ENCODE results near the gene UBE2J2.
"Not testable (repeated sequence)": the region's sequence is repeated elsewhere in the genome, so short reads cannot be mapped to it uniquely, and the experiment has no call there.

The UBE2J2 gene

DNA sequence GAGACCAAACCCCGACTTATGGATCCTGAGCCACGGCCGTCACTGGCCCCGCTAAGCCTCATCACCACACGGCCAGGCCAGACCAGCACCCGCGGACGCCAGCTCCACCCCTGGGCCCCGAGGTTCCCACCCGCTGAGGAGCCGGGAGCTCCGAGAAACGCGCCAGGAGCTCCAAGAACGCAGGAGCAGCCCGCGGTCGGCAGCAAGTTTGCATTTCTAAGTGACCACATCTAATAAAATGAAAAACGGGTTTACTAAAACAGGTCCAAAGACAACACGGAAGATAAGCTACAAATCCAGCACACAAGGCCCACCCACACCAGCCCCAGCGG, 19.0 kb downstream of the UBE2J2 start:
- no peak for DNase-seq

GRCh38 chr1:1253972-1254666, 19.5 kb downstream of the UBE2J2 start:
- no peak for DNase-seq

DNA sequence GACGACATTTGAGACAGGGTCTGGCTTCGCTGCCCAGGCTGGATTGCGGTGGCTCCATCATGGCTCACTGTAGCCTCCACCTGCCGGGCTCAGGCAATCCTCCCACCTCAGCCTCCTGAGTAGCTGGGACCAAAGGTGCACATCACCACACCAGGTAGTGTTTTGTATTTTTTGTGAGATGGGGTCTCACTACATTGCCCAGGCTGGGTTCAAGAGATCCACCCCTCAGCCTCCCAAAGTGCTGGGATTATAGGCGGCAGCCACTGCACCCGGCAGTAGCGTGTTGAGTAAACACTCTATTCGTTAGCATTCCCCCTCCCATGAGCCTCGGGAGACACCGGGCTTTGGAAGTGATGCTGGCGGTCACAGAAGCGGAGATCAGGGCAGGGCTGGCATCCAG, 20.3 kb downstream of the UBE2J2 start:
- no peak for DNase-seq

DNA sequence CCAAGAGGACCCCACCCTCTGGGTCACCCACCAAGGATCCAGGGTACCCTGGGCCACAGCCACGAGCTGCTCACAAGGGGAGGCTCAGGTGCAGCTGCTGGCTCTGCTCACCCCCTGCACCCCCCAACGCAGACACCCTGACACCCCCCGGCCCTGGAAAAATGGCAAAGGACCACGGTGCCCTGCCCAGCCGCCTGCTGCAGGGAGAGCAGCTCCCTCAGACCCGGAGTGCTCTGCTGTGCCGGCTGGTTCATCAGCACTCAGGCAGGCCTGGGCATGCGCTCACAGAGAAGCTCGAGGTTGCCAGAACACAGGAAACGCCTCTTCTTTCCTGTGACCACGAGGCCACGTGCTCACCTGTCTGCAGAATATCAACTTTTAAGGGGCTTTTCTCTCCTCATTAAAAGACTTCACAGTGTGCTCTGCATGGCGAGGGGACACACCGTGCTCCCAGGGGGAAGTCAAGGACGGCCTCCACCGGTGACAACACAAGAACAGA, 22.8 kb downstream of the UBE2J2 start:
- DNase-seq: peak; percentile 63

DNA sequence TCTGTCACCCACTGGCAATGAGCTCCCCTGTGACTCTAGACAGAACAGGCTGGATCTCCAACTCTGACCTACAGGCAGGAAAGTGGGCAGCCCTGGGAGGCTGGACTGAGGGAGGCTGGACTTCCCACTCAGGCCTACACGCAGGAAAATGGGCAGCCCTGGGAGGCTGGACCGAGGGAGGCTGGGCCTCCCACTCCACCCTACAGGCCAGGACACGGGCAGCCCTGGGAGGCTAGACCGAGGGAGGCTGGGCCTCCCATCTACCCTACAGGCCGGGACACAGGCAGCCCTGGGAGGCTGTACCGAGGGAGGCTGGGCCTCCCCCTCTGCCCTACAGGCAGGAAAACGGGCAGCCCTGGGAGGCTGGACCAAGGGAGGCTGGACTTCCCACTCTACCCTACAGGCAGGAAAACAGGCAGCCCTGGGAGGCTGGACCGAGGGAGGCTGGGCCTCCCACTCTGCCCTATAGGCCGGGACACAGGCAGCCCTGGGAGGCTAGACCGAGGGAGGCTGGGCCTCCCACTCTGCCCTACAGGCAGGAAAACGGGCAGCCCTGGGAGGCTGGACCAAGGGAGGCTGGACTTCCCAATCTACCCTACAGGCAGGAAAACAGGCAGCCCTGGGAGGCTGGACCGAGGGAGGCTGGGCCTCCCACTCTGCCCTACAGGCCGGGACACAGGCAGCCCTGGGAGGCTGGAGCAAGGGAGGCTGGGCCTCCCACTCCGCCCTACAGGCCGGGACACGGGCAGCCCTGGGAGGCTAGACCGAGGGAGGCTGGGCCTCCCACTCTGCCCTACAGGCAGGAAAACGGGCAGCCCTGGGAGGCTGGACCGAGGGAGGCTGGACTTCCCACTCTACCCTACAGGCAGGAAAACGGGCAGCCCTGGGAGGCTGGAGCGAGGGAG, 25.4 kb downstream of the UBE2J2 start:
- not testable (repeated sequence) for DNase-seq

DNA sequence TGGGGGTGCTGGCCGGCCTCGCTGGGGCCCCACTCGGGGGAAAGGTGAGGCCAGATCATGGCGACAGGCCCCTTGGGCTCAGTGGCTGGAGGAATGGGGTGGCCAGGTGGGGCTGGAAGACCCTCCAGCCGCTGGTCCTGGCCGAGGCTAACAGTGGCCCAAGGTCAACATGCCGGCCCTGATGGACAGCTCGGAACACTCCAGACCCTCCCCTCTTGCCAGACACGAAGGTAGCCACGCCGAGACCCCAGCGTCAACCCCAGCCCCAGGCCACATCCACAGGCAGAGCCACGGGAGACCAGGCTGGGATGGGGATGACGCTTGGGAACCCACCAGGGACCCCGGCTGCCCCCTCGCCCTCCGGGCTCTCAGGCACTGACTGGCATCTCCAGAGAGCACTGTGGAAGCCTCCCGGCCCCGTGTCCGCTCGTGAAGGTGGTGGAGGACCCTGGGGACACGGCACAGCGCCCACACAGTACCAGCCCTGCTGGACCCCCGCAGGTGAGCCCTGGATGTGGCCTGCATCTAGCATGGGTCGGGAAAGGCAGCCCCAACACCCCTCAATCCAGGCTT, 26.2 kb downstream of the UBE2J2 start:
- DNase-seq: no peak

DNA sequence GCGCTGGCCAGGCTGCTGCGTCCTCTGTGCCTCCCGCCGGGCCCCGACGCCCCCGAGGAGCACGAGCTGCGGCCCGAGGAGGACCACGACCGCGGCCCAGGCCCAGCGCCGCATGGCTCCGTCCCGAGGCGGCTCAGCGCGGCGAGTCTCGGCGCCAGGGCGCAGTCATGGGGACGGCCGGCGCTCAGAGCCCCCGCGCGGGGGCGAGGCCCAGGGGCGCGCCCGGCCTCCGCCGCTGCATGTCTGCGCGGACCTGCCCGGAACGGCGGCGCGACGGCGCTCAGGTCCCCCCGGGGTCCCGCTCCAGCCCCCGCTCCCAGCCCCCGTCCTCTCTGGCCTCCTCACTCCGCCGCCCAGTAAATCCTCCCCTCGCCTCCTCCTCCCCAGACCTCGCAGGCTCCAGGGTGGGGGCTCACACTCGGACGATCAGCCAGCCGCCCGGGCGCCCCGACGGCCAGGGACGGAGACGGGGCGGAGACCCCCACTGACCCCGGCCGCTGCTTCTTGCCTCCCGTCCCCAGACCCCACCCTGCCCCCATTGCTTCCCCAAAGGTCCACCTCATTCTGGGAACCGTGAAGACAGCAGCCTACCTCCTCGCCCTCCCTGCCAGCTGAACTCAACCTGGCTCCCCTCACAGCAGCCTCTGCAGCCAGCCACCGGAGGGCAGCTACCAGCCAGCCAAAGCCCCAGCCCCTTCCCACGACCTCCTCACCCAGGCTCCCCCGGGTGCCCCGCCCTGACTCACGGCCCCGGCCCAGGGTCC, 26.9 kb downstream of the UBE2J2 start, which contains the start of gene C1QTNF12:
Gene C1QTNF12 (minus strand): TSS at position 146 of the 764 bp plus-strand sequence. CDS start 32 bp downstream, at position 114.
- no peak for DNase-seq

- no peak for DNase-seq
Measured at GRCh38 chr1:1245817-1246576, 27.7 kb downstream of the UBE2J2 start.

DNA sequence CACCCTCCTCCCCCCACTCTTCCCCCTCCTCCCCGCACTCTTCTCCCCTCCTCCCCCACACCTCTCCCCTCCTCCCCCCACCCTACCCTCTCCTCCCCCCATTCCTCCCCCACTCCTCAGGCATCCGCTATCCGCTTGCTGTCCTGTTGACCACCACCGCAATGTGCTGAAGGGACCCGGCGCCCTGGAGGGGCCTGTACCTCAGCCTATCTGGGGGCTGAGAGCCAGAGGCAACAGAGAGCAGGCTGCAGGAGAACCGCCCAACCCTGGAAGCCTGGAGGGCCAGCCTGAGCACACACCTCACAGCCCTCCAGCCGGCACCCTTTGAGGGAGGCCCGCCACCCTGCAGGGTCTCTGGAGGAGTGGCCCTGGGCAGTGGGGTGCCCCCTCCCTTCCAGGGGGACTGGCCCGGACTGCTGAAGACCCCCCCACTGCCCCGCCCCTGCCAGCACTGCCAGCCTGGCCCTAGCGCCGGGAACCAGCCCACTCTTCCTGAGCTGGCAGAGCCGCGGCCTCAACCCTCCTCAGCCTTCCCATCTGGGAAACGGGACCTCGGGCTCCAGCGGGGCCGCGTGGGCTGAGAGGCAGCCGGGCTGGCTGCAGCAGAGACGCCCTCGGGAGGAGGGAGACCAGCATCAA, 28.4 kb downstream of the UBE2J2 start:
- no peak for DNase-seq

GRCh38 chr1:1244192-1244811, 29.4 kb downstream of the UBE2J2 start:
- DNase-seq: no peak

- no peak for DNase-seq
Measured at GRCh38 chr1:1243807-1244191, 29.9 kb downstream of the UBE2J2 start.

DNA sequence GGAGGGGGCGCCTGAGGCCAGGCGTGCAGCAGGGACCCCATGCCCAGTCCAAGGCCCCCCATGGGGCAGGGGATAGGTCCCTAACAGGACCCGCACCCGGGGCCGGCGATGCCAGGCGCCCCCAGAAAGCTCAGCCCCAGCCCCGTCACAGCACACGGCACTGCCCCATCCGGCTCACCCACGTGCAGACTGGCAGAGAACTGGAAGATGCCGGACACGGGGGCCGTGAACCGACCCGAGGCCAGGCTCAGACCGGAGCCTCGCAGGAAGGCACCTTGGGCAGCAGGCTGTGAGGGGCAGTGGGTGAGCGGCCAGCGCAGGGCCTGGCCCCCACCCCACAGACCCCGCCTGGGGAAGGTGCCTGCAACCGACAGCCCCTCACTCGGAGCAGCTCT, 30.4 kb downstream of the UBE2J2 start:
- no peak for DNase-seq

DNA sequence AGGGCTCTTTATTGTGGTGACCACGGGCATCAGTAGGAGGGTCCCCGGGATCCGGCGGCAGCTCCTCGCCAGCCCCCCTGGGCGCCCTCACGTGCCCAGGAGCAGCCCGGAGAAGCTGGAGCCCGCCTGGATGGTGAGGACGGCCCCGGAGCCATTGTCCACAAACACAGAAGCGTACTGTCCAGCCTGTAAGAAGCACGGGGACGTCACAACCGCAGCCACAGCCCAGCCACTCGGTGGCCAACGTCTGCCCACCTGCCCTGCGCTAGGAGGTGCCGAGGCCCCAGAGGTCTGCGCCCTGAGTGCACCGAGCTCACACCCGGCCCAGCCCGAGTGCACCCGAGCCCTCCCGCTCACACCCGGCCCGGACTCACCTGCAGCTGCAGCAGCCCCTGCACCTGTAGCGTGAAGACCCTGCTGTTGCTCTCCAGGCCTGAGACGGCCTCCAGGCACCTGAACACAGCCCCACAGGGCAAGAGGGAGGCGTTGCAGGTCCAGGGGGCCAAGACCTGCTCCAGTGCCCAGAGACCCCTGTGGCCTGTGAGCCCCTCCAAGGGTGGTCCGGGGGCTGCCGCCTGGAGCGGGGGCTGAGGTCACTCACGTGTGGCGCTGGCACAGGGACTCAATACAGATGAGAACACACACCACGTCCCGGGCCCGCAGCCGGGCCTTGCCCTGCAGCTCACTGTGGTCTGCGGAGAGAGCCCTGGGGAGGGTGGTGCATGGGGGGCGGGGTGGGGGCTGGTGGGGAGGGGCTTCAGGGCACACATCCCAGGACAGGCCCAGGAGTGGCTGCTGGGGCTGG, 31.0 kb downstream of the UBE2J2 start:
- DNase-seq: no peak

GRCh38 chr1:1241588-1242219, 31.9 kb downstream of the UBE2J2 start:
- no peak for DNase-seq

GRCh38 chr1:1240822-1241587, 32.6 kb downstream of the UBE2J2 start:
- no peak for DNase-seq

- DNase-seq: no peak
Measured at GRCh38 chr1:1240348-1240732, 33.3 kb downstream of the UBE2J2 start.

DNA sequence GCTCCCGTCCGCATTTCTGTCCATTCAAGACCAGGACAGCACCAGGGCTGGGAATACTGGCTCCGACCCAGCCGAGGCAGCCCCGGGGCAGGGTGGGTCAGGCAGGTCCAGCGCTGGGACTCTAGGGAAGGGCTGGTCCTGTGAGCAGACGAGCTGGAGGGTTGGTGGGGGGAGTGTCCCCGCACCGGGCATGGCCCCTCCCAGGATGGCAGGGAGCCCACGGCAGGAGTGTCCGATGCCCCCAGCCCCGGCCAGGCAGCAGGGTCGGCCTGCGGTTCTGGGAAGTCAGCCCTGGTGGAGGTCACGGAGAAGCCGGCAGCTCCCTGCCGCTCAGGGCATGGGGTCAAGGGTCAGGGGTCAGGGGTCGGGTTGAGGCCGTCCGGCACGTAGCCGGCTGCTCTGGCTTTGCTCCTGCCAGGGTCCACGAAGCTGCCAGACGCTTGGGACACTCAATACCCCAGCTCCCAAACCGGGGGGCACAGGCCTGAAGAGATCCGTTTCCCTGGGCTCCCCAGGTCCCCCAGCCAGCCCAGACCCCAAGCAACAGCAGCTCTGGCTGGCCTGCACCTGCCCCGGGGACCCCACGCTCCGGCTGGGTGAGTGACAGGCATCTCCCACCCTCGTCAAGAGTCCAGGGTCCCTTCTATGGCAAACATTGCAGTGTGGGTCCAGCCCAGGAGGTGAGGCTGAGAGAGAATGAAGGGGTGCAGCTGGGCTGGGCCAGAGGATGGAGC, 33.9 kb downstream of the UBE2J2 start:
- DNase-seq: no peak

GRCh38 chr1:1239227-1239613, 34.4 kb downstream of the UBE2J2 start:
- DNase-seq: no peak

Measured in effector CD4-positive, alpha-beta T cell (primary cell).